ENCODE data around the gene PATL2. TPM values are rescaled to one million over a fixed set of nuclear protein-coding genes. Genes with fewer than 3 reads are reported as not detected.
A peak's percentile ranks its signal among the peaks of the same experiment; 100 is the strongest.
"Not testable (repeated sequence)": the region's sequence is repeated elsewhere in the genome, so short reads cannot be mapped to it uniquely, and the experiment has no call there.

PATL2 gene
- total and polyA plus RNA-seq, 2 donors (not counting 1 experiment from before 2014, with no cell fraction given) = 58.9 to 89.4 TPM

GRCh38 chr15:44682809-44683682 is 28.1 kb downstream of the PATL2 start:
- H3K4me1 ChIP-seq (ENCODE audit: control insufficient read depth in 2 of 2, insufficient read depth in 2 of 2, low read length in 2 of 2) = peaks cover 39 to 40% of the 10 kb centered on the region in 2 donors
- peak; percentile 54 for ATAC-seq (ENCODE audit: low read depth)
- CTCF ChIA-PET = interaction anchor here (1.1 to 6.4 kb wide), 8 partner anchors 14 to 54 kb away, joined by 4 to 50 read pairs (median 7); partner anchors contain the start of genes B2M, PATL2, SPG11 and TRIM69
- H3K4me2 ChIP-seq (replicated peaks; ENCODE audit: low read depth, low read length, poor library complexity, severe bottlenecking) = peak overlapping the region; percentile 42
- H3K4me3 ChIP-seq (ENCODE audit: control extremely low read depth in 1 of 5, extremely low read depth in 1 of 5, insufficient read depth in 1 of 5, low read depth in 2 of 5, low read length in 4 of 5) = peak overlapping the region in 4 of 5 experiments; percentile 11 to 52 (median 14)
- peak; percentile 79 for DNase-seq
- not testable (repeated sequence) for H3K27me3 Mint-ChIP-seq; H3K27me3 ChIP-seq (replicated peaks in 1 of 4; ENCODE audit: control extremely low read depth in 1 of 4, control insufficient read depth in 3 of 4, insufficient read depth in 4 of 4, low read length in 3 of 4); H3K36me3 ChIP-seq (replicated peaks in 1 of 2; ENCODE audit: control extremely low read depth in 1 of 2, control insufficient read depth in 1 of 2, extremely low read depth in 1 of 2, insufficient read depth in 2 of 2, low read length in 1 of 2); H4K20me1 ChIP-seq (ENCODE audit: control insufficient read depth, insufficient read depth, low read length, poor library complexity, severe bottlenecking)
- peak overlapping the region; percentile 54 for H2AFZ ChIP-seq (ENCODE audit: insufficient read depth, low read depth, low read length, poor library complexity, severe bottlenecking)
- intact Hi-C loops (cut with micrococcal nuclease) = loop anchor here (1.0 kb wide), 2 partner anchors 20 to 27 kb away; partner anchors contain the start of gene SPG11
- H3K9ac ChIP-seq (ENCODE audit: low read length) = peak overlapping the region; percentile 30
- Mint-ChIP-seq H3K4me3 (peak overlapping the region; percentile 78), H3K9me3 (ENCODE audit: insufficient read depth) (peaks cover 11% of the 10 kb centered on the region), H3K27ac (peak overlapping the region; percentile 96), H3K4me1 (peaks cover 78% of the 10 kb centered on the region)
- 34% methylated on average over 7 of the region's 8 CpGs for WGBS (ENCODE audit: insufficient coverage)
- peaks cover 41% of the 10 kb centered on the region for H3K79me2 ChIP-seq (ENCODE audit: control insufficient read depth, insufficient read depth, low read length)
- POLR2A ChIA-PET = interaction anchor here (0.5 to 4.6 kb wide), 9 partner anchors 10 to 256 kb away, joined by 3 to 73 read pairs (median 5); partner anchors contain the start of genes B2M, PATL2 and SPG11
- H3K9me3 ChIP-seq (ENCODE audit: control extremely low read depth in 1 of 3, control insufficient read depth in 2 of 3, insufficient read depth in 1 of 3, low read length in 2 of 3) = peaks cover 1 to 26% (median 14%) of the 10 kb centered on the region in 3 donors
- peak overlapping the region; percentile 79 to 80 for H3K27ac ChIP-seq (ENCODE audit: low read length in 2 of 2)

DNA sequence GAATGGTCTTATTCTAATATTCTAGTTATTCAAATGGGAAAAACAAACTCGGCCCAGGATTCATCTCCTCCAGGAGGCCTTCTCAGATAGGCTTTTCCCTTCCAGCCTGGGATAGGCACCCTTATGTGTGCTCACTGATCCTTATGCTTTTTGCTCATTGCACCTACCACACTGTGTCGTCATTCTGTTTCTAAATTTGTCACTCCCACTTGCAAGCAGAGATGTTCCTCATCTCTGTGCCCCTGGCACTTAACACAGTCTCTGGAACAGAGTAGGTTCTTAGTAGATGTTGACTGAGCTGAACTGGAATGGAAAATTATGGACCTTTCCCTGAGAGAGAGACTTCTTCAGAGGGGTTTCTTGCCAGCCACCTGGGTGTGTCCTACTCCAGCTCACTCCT is 28.9 kb downstream of the PATL2 start:
- POLR2A ChIA-PET = interaction anchor here (1.4 to 4.6 kb wide), 5 partner anchors 9 to 44 kb away, joined by 3 to 73 read pairs (median 9); partner anchors contain the start of genes B2M, PATL2 and SPG11

More for the DNA sequence above, 28.9 kb downstream of the PATL2 start:
- H3K9ac ChIP-seq (ENCODE audit: low read length) = peak overlapping the region; percentile 30
- no peak for TF ChIP-seq CTCF (IDR thresholded peaks at IDR 0.05)
- TF ChIP-seq EZH2 (IDR thresholded peaks at IDR 0.05; ENCODE audit: borderline replicate concordance, insufficient read depth, low read depth, low read length, poor library complexity, severe bottlenecking) = no peak
- CTCF ChIA-PET = interaction anchor here (1.2 to 6.4 kb wide), 7 partner anchors 13 to 55 kb away, joined by 6 to 50 read pairs (median 7); partner anchors contain the start of genes B2M, PATL2, SPG11 and TRIM69
- no peak overlapping the region for H2AFZ ChIP-seq (ENCODE audit: insufficient read depth, low read depth, low read length, poor library complexity, severe bottlenecking)
- H3K27ac Mint-ChIP-seq = peak overlapping the region; percentile 96
- no peaks in the 10 kb centered on the region for H4K20me1 ChIP-seq (ENCODE audit: control insufficient read depth, insufficient read depth, low read length, poor library complexity, severe bottlenecking)
- H3K27me3 Mint-ChIP-seq = no peaks in the 10 kb centered on the region
- peak overlapping the region; percentile 78 for H3K4me3 Mint-ChIP-seq
- H3K27ac ChIP-seq (ENCODE audit: low read length in 2 of 2) = peak overlapping the region; percentile 79 to 80
- peaks cover 80% of the 10 kb centered on the region for H3K4me1 Mint-ChIP-seq
- no peak overlapping the region for H3K4me3 ChIP-seq (ENCODE audit: control extremely low read depth in 1 of 5, extremely low read depth in 1 of 5, insufficient read depth in 1 of 5, low read depth in 2 of 5, low read length in 4 of 5)
- H3K27me3 ChIP-seq (replicated peaks in 1 of 4; ENCODE audit: control extremely low read depth in 1 of 4, control insufficient read depth in 3 of 4, insufficient read depth in 4 of 4, low read length in 3 of 4) = no peaks in the 10 kb centered on the region
- H3K79me2 ChIP-seq (ENCODE audit: control insufficient read depth, insufficient read depth, low read length) = peaks cover 45% of the 10 kb centered on the region
- H3K4me1 ChIP-seq (ENCODE audit: control insufficient read depth in 2 of 2, insufficient read depth in 2 of 2, low read length in 2 of 2) = peaks cover 47 to 48% of the 10 kb centered on the region in 2 donors
- no peaks in the 10 kb centered on the region for H3K36me3 ChIP-seq (replicated peaks in 1 of 2; ENCODE audit: control extremely low read depth in 1 of 2, control insufficient read depth in 1 of 2, extremely low read depth in 1 of 2, insufficient read depth in 2 of 2, low read length in 1 of 2)
- peaks cover 1 to 23% (median 14%) of the 10 kb centered on the region in 3 donors for H3K9me3 ChIP-seq (ENCODE audit: control extremely low read depth in 1 of 3, control insufficient read depth in 2 of 3, insufficient read depth in 1 of 3, low read length in 2 of 3)
- intact Hi-C loops (cut with micrococcal nuclease) = no loop called here
- peaks cover 9% of the 10 kb centered on the region for H3K9me3 Mint-ChIP-seq (ENCODE audit: insufficient read depth)
- no CpG with 5 or more reads among the region's 2 CpGs for WGBS (ENCODE audit: insufficient coverage)
- DNase-seq (no peak), ATAC-seq (ENCODE audit: low read depth) (no peak)
- H3K4me2 ChIP-seq (replicated peaks; ENCODE audit: low read depth, low read length, poor library complexity, severe bottlenecking) = peak overlapping the region; percentile 42

Measured in B cell (primary cell).